ENCODE measurements around the gene CAPN2.

The CAPN2 gene

DNA sequence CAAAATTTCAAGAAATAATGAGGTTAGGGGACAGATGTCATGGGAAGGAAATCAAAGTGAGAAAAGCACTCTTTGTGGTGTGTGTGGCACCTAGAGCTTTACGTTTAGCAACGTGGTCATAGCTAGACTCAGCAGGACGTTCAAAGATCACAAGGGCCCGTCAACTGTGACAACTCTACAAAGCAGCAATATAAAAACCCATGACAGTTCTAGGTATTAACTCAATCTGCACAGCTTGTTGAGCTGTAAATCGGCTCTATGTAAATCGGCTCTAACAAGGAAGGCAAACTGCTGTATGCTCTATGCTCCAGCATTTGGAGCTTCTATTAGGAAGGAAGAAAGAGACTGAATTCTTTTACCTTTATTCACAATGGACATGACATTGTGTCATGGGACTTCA is 68.6 kb downstream of the CAPN2 start:
- H3K4me3 ChIP-seq (ENCODE audit: low read length), result no peak overlapping the region
- no peak for TF ChIP-seq CTCF (IDR thresholded peaks at IDR 0.05; ENCODE audit: insufficient read depth, low read depth, low read length, missing control alignments)
- no peak for DNase-seq (ENCODE audit: low read depth)

GRCh38 chr1:223783676-223784075 is 71.3 kb downstream of the CAPN2 start:
- no peak for DNase-seq (ENCODE audit: low read depth)
- no peak for TF ChIP-seq CTCF (IDR thresholded peaks at IDR 0.05; ENCODE audit: insufficient read depth, low read depth, low read length, missing control alignments)

GRCh38 chr1:223784541-223784940 is 72.2 kb downstream of the CAPN2 start:
- TF ChIP-seq CTCF (IDR thresholded peaks at IDR 0.05; ENCODE audit: insufficient read depth, low read depth, low read length, missing control alignments), result no peak
- DNase-seq (ENCODE audit: low read depth), result no peak
- no peak overlapping the region for H3K4me3 ChIP-seq (ENCODE audit: low read length)

More at GRCh38 chr1:223783676-223784075, 71.3 kb downstream of the CAPN2 start:
- H3K4me3 ChIP-seq (ENCODE audit: low read length), result no peak overlapping the region

DNA sequence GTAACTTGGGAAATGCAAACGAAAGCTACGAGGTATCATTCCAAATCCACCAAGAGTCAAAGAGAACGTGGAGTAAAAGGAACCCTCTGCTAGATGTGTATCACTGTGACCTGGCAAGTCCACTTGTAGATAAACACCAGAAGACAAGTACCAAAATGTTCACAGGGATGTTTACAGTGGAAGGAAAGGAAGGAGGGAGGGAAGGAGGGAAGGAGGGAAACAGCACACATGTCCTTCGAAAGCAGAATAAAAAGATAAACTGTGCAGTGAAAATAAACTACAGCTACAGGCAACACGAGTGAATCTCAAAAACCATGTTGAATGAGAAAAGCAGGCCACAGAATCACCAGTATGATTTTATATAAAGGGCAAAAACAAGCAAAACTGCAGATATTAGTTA is 73.5 kb downstream of the CAPN2 start:
- no peak for DNase-seq (ENCODE audit: low read depth)
- TF ChIP-seq CTCF (IDR thresholded peaks at IDR 0.05; ENCODE audit: insufficient read depth, low read depth, low read length, missing control alignments), result no peak
- no peak overlapping the region for H3K4me3 ChIP-seq (ENCODE audit: low read length)

DNA sequence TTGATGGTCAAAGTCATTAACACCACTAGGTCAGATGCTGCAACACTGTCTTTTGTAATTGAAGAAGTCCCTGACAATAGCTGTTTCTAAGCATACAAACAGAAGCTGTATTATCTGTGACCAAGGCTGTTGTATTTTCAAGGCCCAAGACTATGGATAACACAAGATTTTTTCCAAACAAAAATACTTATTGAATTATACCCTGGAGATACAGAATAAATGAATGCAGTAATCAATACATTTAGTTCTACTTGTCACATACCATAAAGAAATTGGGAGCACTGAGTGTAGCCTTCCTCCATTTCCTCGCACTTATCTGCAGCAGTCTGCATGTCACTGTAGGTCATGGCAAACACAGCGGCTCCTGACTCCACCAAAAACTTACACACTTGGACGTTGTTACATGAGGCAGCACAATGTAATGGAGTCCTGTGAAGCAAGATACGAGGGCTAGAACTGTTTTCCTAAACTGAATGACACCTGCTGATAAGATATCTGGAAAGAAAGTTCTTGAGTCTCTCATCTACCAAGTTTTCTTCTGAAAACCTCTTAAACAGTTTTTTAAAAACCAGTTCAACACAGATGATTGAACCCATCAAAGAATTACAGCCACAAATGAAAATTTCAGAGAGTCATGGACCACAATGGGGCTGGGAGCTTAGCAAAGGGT is 76.5 kb downstream of the CAPN2 start:
- DNase-seq (ENCODE audit: low read depth), result no peak
- H3K4me3 ChIP-seq (ENCODE audit: low read length), result no peak overlapping the region
- no peak for TF ChIP-seq CTCF (IDR thresholded peaks at IDR 0.05; ENCODE audit: insufficient read depth, low read depth, low read length, missing control alignments)

GRCh38 chr1:223792046-223792445 is 79.7 kb downstream of the CAPN2 start:
- no peak for DNase-seq (ENCODE audit: low read depth)
- no peak overlapping the region for H3K4me3 ChIP-seq (ENCODE audit: low read length)
- no peak for TF ChIP-seq CTCF (IDR thresholded peaks at IDR 0.05; ENCODE audit: insufficient read depth, low read depth, low read length, missing control alignments)

DNA sequence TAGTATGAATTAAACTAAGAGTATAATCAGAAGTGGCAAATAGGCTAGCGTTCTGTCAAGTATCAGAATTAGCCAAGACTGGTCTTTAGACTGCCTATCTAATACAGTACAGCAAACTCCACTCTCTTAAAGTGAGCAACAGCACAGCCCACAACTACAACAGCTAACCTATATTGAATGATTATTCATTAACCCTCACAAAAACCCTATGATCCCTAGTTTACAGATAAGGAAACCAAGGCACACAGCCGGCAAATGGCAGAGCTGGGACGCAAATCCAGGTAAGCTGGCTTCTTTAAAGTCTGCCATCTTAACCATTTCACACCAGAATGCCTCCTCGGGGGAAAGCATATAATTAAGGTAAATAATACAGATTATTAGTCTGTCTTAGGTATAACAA is 81.4 kb downstream of the CAPN2 start:
- DNase-seq (ENCODE audit: low read depth), result no peak
- no peak for TF ChIP-seq CTCF (IDR thresholded peaks at IDR 0.05; ENCODE audit: insufficient read depth, low read depth, low read length, missing control alignments)
- no peak overlapping the region for H3K4me3 ChIP-seq (ENCODE audit: low read length)

Data from epithelial cell of esophagus (primary cell).